Stomach (tissue), 9 donors: ENCODE data around the gene HAT1. TPM values are rescaled to one million over a fixed set of nuclear protein-coding genes. Genes with fewer than 3 reads are reported as not detected.
"Not testable (repeated sequence)": the region's sequence is repeated elsewhere in the genome, so short reads cannot be mapped to it uniquely, and the experiment has no call there.

Source experiments
- DNase-seq, 2 donors: peaks; one replicate each; pipeline versions ENCODE4 v3.0.0 to v3.0.0-alpha.2; 2013 to 2019
- H3K27ac ChIP-seq, 5 donors: fragments of 200-600 bp in 4 of 5; sonication (generic) in 4 of 5; one replicate each; pipeline ENCODE4 v1.5.1; 2013 to 2019; ENCODE audit warnings: mild to moderate bottlenecking in 1 of 5, moderate library complexity in 1 of 5
- H3K27me3 ChIP-seq, 3 donors: fragments of 200-600 bp; sonication (generic); one replicate each; pipeline ENCODE4 v1.5.1; 2017 to 2019; ENCODE audit warnings: mixed run types in 1 of 3
- H3K36me3 ChIP-seq, 4 donors: fragments of 200-600 bp; sonication (generic); 1 replicate in 3 of 4; 2 replicates in 1 of 4; pipeline ENCODE4 v1.5.1; 2016 to 2019
- H3K4me1 ChIP-seq, 4 donors: fragments of 200-600 bp; sonication (generic); one replicate each; pipeline ENCODE4 v1.5.1; 2016 to 2019
- H3K4me3 ChIP-seq, 4 donors: fragments of 200-600 bp; sonication (generic) in 3 of 4; one replicate each; pipeline ENCODE4 v1.5.1; 2016 to 2019; ENCODE audit warnings: mild to moderate bottlenecking in 1 of 4
- H3K9me3 ChIP-seq, 4 donors: fragments of 200-600 bp; sonication (generic); one replicate each; pipeline ENCODE4 v1.5.1; 2016 to 2019
- CTCF ChIP-seq, 7 experiments: fragments of 450-650 bp in 4 of 7; fragments of 200-600 bp in 3 of 7; sonication (generic) in 3 of 7; IDR thresholded peaks; one replicate each; pipeline ENCODE4 v1.5.1; 2016 to 2019; ENCODE audit warnings: antibody characterized with exemption in 7 of 7, control low read depth in 2 of 7, mild to moderate bottlenecking in 1 of 7
- EP300 ChIP-seq: sonication (generic); formaldehyde crosslinking; IDR thresholded peaks from one replicate; pipeline ENCODE4 v1.6.1; 2017; ENCODE audit warnings: antibody characterized with exemption
- POLR2A ChIP-seq, 4 donors: fragments of 450-650 bp; IDR thresholded peaks; one replicate each; pipeline ENCODE4 v1.6.1; 2016; ENCODE audit warnings: antibody characterized with exemption in 4 of 4, control low read depth in 2 of 4, mild to moderate bottlenecking in 1 of 4, moderate library complexity in 1 of 4
- POLR2AphosphoS5 ChIP-seq, 3 donors: sonication (generic); formaldehyde crosslinking; IDR thresholded peaks; one replicate each; pipeline ENCODE4 v1.6.1; 2016; ENCODE audit warnings: antibody characterized with exemption in 3 of 3
- WGBS, 5 donors: extraction: QIAGEN DNeasy Blood & Tissue Kit in 3 of 5; methylation state at CpG; one replicate each; pipeline versions ENCODE4 v1.1.5 to v1.1.7; 2013 to 2018; 5-methylcytosine and 5-hydroxymethylcytosine counted together
- intact Hi-C: fragments of 100-400 bp; cut with DNase I; formaldehyde crosslinking; loops from one replicate; pipeline ENCODE4 v1.15.1; 2023; ENCODE audit warnings: low total_unique reads
- polyA plus RNA-seq, 3 donors: library from polyadenylated mRNA; stranded (reverse); fragments of 200-250 nt; gene quantifications; one replicate each; pipeline ENCODE4 v1.2.3, GENCODE V29; 2013
- total RNA-seq, 5 donors: library from RNA; depleted of rRNA; stranded (reverse); fragments of >200 nt; gene quantifications; one replicate each; pipeline versions ENCODE4 v1.1.0 to v1.2.3, GENCODE V29; 2014 to 2016
- donor health status: healthy with polysubstance abuse.
- donor health status: Bipolar disorder and iron deficiency.
- donor health status: healthy.

HAT1 gene
- total and polyA plus RNA-seq, 8 donors = 2.9 to 59.8 (median 26.6) TPM

- TF ChIP-seq POLR2AphosphoS5 (IDR thresholded peaks at IDR 0.05) (no peak), POLR2A (IDR thresholded peaks at IDR 0.05) (no peak), CTCF (IDR thresholded peaks at IDR 0.05) (no peak), EP300 (no peak)
- peaks cover 11 to 81% (median 52%) of the 10 kb centered on the region in 4 donors for H3K36me3 ChIP-seq
- 97 to 100% (median 100%) methylated on average over 2 of the region's 2 CpGs for WGBS, 5 donors
- DNase-seq = no peak
- no peaks in the 10 kb centered on the region for H3K4me1 ChIP-seq
- H3K9me3 ChIP-seq = no peaks in the 10 kb centered on the region
- intact Hi-C loops = no loop called here
- no peaks in the 10 kb centered on the region for H3K27me3 ChIP-seq
- H3K4me3 ChIP-seq = no peak overlapping the region
- H3K27ac ChIP-seq = no peak overlapping the region
Measured at GRCh38 chr2:171972329-171972982, 50.2 kb downstream of the HAT1 start.

GRCh38 chr2:171979103-171979502 is 56.8 kb downstream of the HAT1 start:
- Histone ChIP-seq H3K36me3 (peaks cover 15 to 91% (median 74%) of the 10 kb centered on the region in 4 donors), H3K27ac (no peak overlapping the region), H3K4me1 (no peaks in the 10 kb centered on the region), H3K9me3 (no peaks in the 10 kb centered on the region), H3K27me3 (no peaks in the 10 kb centered on the region), H3K4me3 (no peak overlapping the region)
- 94 to 99% (median 99%) methylated on average over 4 of the region's 4 CpGs for WGBS, 5 donors
- DNase-seq = no peak
- TF ChIP-seq CTCF (IDR thresholded peaks at IDR 0.05) (no peak), EP300 (no peak), POLR2AphosphoS5 (IDR thresholded peaks at IDR 0.05) (no peak), POLR2A (IDR thresholded peaks at IDR 0.05) (no peak)
- intact Hi-C loops = no loop called here

- peaks cover 12 to 61% (median 48%) of the 10 kb centered on the region in 4 donors for H3K36me3 ChIP-seq
- H3K27me3 ChIP-seq, H3K4me3 ChIP-seq, H3K27ac ChIP-seq, H3K9me3 ChIP-seq, H3K4me1 ChIP-seq, intact Hi-C loops, DNase-seq: not testable (repeated sequence)
- WGBS, 5 donors = 92 to 100% (median 100%) methylated on average over 1 of the region's 1 CpG
Measured at GRCh38 chr2:171983924-171984323, 61.7 kb downstream of the HAT1 start.

- Histone ChIP-seq H3K4me1 (no peaks in the 10 kb centered on the region), H3K9me3 (no peaks in the 10 kb centered on the region), H3K27ac (no peak overlapping the region), H3K36me3 (peaks cover 3 to 49% (median 36%) of the 10 kb centered on the region in 4 donors), H3K27me3 (no peaks in the 10 kb centered on the region), H3K4me3 (no peak overlapping the region)
- WGBS, 5 donors = 88 to 93% (median 89%) methylated on average over 2 of the region's 2 CpGs
- intact Hi-C loops = no loop called here
- no peak for DNase-seq
- TF ChIP-seq POLR2A (IDR thresholded peaks at IDR 0.05) (no peak), EP300 (no peak), CTCF (IDR thresholded peaks at IDR 0.05) (no peak), POLR2AphosphoS5 (IDR thresholded peaks at IDR 0.05) (no peak)
Measured at GRCh38 chr2:171985076-171985475, 62.8 kb downstream of the HAT1 start.

- TF ChIP-seq POLR2AphosphoS5 (IDR thresholded peaks at IDR 0.05) (no peak), POLR2A (IDR thresholded peaks at IDR 0.05) (no peak), CTCF (IDR thresholded peaks at IDR 0.05) (no peak)
- Histone ChIP-seq H3K9me3 (no peaks in the 10 kb centered on the region), H3K27me3 (no peaks in the 10 kb centered on the region), H3K4me1 (no peaks in the 10 kb centered on the region), H3K36me3 (peaks cover 0 to 33% (median 23%) of the 10 kb centered on the region in 4 donors), H3K4me3 (no peak overlapping the region), H3K27ac (no peak overlapping the region)
- no peak for DNase-seq
- intact Hi-C loops = no loop called here
- WGBS, 5 donors = 86 to 97% (median 93%) methylated on average over 4 of the region's 4 CpGs
Measured at GRCh38 chr2:171986778-171987177, 64.5 kb downstream of the HAT1 start.
